Hepatocyte (in vitro differentiated cells): ENCODE measurements around the gene GOLGA7B. TPM values are rescaled to one million over a fixed set of nuclear protein-coding genes. Genes with fewer than 3 reads are reported as not detected.

Experiments
- DNase-seq: peaks from one replicate; pipeline ENCODE4 v3.0.0-alpha.2; 2016; ENCODE audit warnings: low spot score
- H2AFZ ChIP-seq: fragments of 200-600 bp; sonication (generic); 2 replicates; pipeline ENCODE4 v1.6.0; 2016; ENCODE audit warnings: antibody characterized with exemption, mild to moderate bottlenecking
- H3K27ac ChIP-seq: fragments of 200-600 bp; sonication (generic); 2 replicates; pipeline ENCODE4 v1.5.1; 2016; ENCODE audit warnings: mild to moderate bottlenecking
- H3K27me3 ChIP-seq: fragments of 200-600 bp; sonication (generic); 2 replicates; pipeline ENCODE4 v1.6.1; 2016
- H3K36me3 ChIP-seq: fragments of 200-600 bp; sonication (generic); replicated peaks from 2 replicates; pipeline ENCODE4 v1.5.1; 2016; ENCODE audit warnings: low read depth; ENCODE audit not compliant: insufficient read depth
- H3K4me1 ChIP-seq: fragments of 200-600 bp; sonication (generic); 2 replicates; pipeline ENCODE4 v1.5.1; 2016; ENCODE audit warnings: mild to moderate bottlenecking, moderate library complexity; ENCODE audit not compliant: insufficient read depth
- H3K4me2 ChIP-seq: fragments of 200-600 bp; sonication (generic); 2 replicates; pipeline ENCODE4 v1.6.0; 2016
- H3K4me3 ChIP-seq: fragments of 200-600 bp; sonication (generic); 2 replicates; pipeline ENCODE4 v1.5.1; 2016; ENCODE audit warnings: mild to moderate bottlenecking
- H3K79me2 ChIP-seq: fragments of 200-600 bp; sonication (generic); 2 replicates; pipeline ENCODE4 v1.6.0; 2017; ENCODE audit warnings: mild to moderate bottlenecking
- H3K9me2 ChIP-seq: fragments of 200-600 bp; sonication (generic); replicated peaks from 2 replicates; pipeline ENCODE4 v1.6.0; 2017; ENCODE audit warnings: mild to moderate bottlenecking; ENCODE audit not compliant: insufficient read depth
- H3K9me3 ChIP-seq: fragments of 200-600 bp; sonication (generic); 2 replicates; pipeline ENCODE4 v1.5.1; 2016; ENCODE audit warnings: low read depth, mild to moderate bottlenecking
- H4K20me1 ChIP-seq: fragments of 200-600 bp; sonication (generic); 2 replicates; pipeline ENCODE4 v1.6.0; 2016; ENCODE audit warnings: mild to moderate bottlenecking; ENCODE audit not compliant: insufficient read depth, poor library complexity, severe bottlenecking
- CTCF ChIP-seq: fragments of 200-600 bp; sonication (generic); IDR thresholded peaks from 2 replicates; pipeline ENCODE4 v1.5.1; 2016; ENCODE audit warnings: antibody characterized with exemption, mild to moderate bottlenecking; ENCODE audit not compliant: poor library complexity
- EZH2 ChIP-seq: fragments of 200-600 bp; sonication (generic); IDR thresholded peaks from 2 replicates; pipeline ENCODE4 v1.6.1; 2016; ENCODE audit warnings: antibody characterized with exemption, mild to moderate bottlenecking, borderline replicate concordance
- EZH2phosphoT487 ChIP-seq: fragments of 200-600 bp; sonication (generic); IDR thresholded peaks from one replicate; pipeline ENCODE4 v1.6.1; 2018; ENCODE audit warnings: antibody characterized with exemption, mild to moderate bottlenecking, low read depth, moderate library complexity; ENCODE audit not compliant: unreplicated experiment, severe bottlenecking
- WGBS: methylation state at CpG from one replicate; pipeline ENCODE4 v1.1.6; 2016; ENCODE audit warnings: low lambda C conversion rate; ENCODE audit errors: missing lambda C conversion rate; 5-methylcytosine and 5-hydroxymethylcytosine counted together
- polyA plus RNA-seq: library from polyadenylated mRNA; unstranded; fragments of >200 nt; fragmentation: Nextera tagmentation; extraction: Ambion mirVana; gene quantifications from 2 replicates; pipeline ENCODE4 v1.2.1, GENCODE V29; 2016
- total RNA-seq: library from RNA; depleted of rRNA; stranded (reverse); fragments of >200 nt; gene quantifications from 2 replicates; pipeline ENCODE4 v1.2.3, GENCODE V29; 2014

GOLGA7B gene
- total and polyA plus RNA-seq, 2 experiments from 2014 or later, result 0.15 to 1.5 TPM

GRCh38 chr10:97874332-97874731, 24.7 kb downstream of the GOLGA7B start:
- Histone ChIP-seq H3K4me3 (no peak overlapping the region), H3K9me3 (no peaks in the 10 kb centered on the region), H3K36me3 (no peaks in the 10 kb centered on the region), H3K27ac (no peak overlapping the region), H3K9me2 (no peaks in the 10 kb centered on the region), H3K4me1 (no peaks in the 10 kb centered on the region), H3K4me2 (no peak overlapping the region), H4K20me1 (no peaks in the 10 kb centered on the region), H3K79me2 (no peaks in the 10 kb centered on the region), H2AFZ (no peak overlapping the region), H3K27me3 (peaks cover 26% of the 10 kb centered on the region)
- no peak for DNase-seq
- TF ChIP-seq EZH2phosphoT487 (no peak), EZH2 (no peak), CTCF (no peak)
- WGBS, result 74% methylated on average over 6 of the region's 6 CpGs

GRCh38 chr10:97875391-97875790, 25.7 kb downstream of the GOLGA7B start:
- WGBS, result 94% methylated on average over 7 of the region's 7 CpGs
- DNase-seq, result no peak
- H2AFZ ChIP-seq, result no peak overlapping the region
- H3K4me3 ChIP-seq, result no peak overlapping the region
- no peak overlapping the region for H3K27ac ChIP-seq
- H3K9me2 ChIP-seq, result no peaks in the 10 kb centered on the region
- no peaks in the 10 kb centered on the region for H3K79me2 ChIP-seq
- H4K20me1 ChIP-seq, result no peaks in the 10 kb centered on the region
- no peak overlapping the region for H3K4me2 ChIP-seq
- H3K27me3 ChIP-seq, result peaks cover 18% of the 10 kb centered on the region
- H3K9me3 ChIP-seq, result no peaks in the 10 kb centered on the region
- H3K4me1 ChIP-seq, result no peaks in the 10 kb centered on the region
- TF ChIP-seq EZH2 (no peak), CTCF (no peak), EZH2phosphoT487 (no peak)
- H3K36me3 ChIP-seq, result no peaks in the 10 kb centered on the region

- Histone ChIP-seq H3K9me3 (no peaks in the 10 kb centered on the region), H3K4me1 (no peaks in the 10 kb centered on the region), H3K4me2 (no peak overlapping the region), H3K27me3 (peaks cover 10% of the 10 kb centered on the region), H3K79me2 (no peaks in the 10 kb centered on the region), H2AFZ (no peak overlapping the region), H3K36me3 (no peaks in the 10 kb centered on the region), H3K9me2 (no peaks in the 10 kb centered on the region), H3K4me3 (no peak overlapping the region), H3K27ac (no peak overlapping the region), H4K20me1 (no peaks in the 10 kb centered on the region)
- no peak for DNase-seq
- TF ChIP-seq CTCF (no peak), EZH2phosphoT487 (no peak), EZH2 (no peak)
- WGBS, result 61% methylated on average over 4 of the region's 4 CpGs
These were observed 26.8 kb downstream of the GOLGA7B start for GRCh38 chr10:97876402-97876801.

GRCh38 chr10:97879241-97879640, 29.6 kb downstream of the GOLGA7B start:
- Histone ChIP-seq H3K27ac (no peak overlapping the region), H3K27me3 (peaks cover 4% of the 10 kb centered on the region), H2AFZ (no peak overlapping the region), H3K79me2 (no peaks in the 10 kb centered on the region), H4K20me1 (no peaks in the 10 kb centered on the region), H3K4me1 (no peaks in the 10 kb centered on the region), H3K9me3 (no peaks in the 10 kb centered on the region), H3K36me3 (no peaks in the 10 kb centered on the region), H3K9me2 (no peaks in the 10 kb centered on the region), H3K4me2 (no peak overlapping the region), H3K4me3 (no peak overlapping the region)
- 91% methylated on average over 5 of the region's 5 CpGs for WGBS
- no peak for DNase-seq
- TF ChIP-seq EZH2 (no peak), CTCF (no peak), EZH2phosphoT487 (no peak)
